Heart left ventricle (tissue), 13 donors: ENCODE measurements around the gene CABLES1.

Experiments used
- CTCF ChIP-seq, 12 donors: fragments of 200-600 bp; sonication (generic) in 4 of 12; IDR thresholded peaks; one replicate each; pipeline versions ENCODE4 v1.5.0 to v1.8.0; 2018 to 2022; ENCODE audit warnings: antibody characterized with exemption in 12 of 12, mild to moderate bottlenecking in 5 of 12
- POLR2A ChIP-seq, 2 donors: fragments of 450-650 bp; IDR thresholded peaks; one replicate each; pipeline ENCODE4 v1.6.1; 2017; ENCODE audit warnings: antibody characterized with exemption in 2 of 2, mild to moderate bottlenecking in 2 of 2, moderate library complexity in 2 of 2
- donor health status: ischemic (EF 13 %, LVEDD 7.1; RV severe dilation, severe dysfunction).
- donor health status: DM: no; HTN: yes; CAD: no.
- donor health status: DM: no; HTN: no; CAD: no.
- donor health status: ischemic (EF 25% LVEDD 6.9; RV normal size, moderate dysfunction).
- donor health status: ischemic (EF 25% LVEDD 5.7; RV mildly dilated, moderate dysfunction).
- donor health status: ischemic (EF 35%, LVEDD 5.7; RV mildly dilated, moderate dysfunction).
- donor health status: nonischemic (EF 11% LVEDD 7.7; RV severe dilation, severe dysfunction).
- donor health status: DM: yes; HTN: yes; CAD: no.
- donor health status: PGD.
- donor health status: ischemic (EF 29% LVEDD 5.4; RV normal size, mild dysfunction).
- donor health status: nonischemic (EF 23%, LVEDD 6.1; RV moderate dilation, normal function).

GRCh38 chr18:23088310-23088709 lies 47.0 kb upstream of the CABLES1 start:
- no peak for TF ChIP-seq CTCF (IDR thresholded peaks at IDR 0.05)
- no peak for TF ChIP-seq POLR2A (IDR thresholded peaks at IDR 0.05)
